Nucleus accumbens (tissue), 56 donors: Measurements from ENCODE around the gene PIEZO1.
"Not testable (repeated sequence)": the region's sequence is repeated elsewhere in the genome, so short reads cannot be mapped to it uniquely, and the experiment has no call there.

Source experiments
- DNase-seq, 56 donors: peaks; one replicate each; lab custom pipeline; 2025; lab: John Stamatoyannopoulos, UW

Gene PIEZO1

GRCh38 chr16:88784074-88784855 is 755 bp downstream of the PIEZO1 start:
- DNase-seq: peak in 14 of 56 donors; percentile 9 to 56 (median 21)

GRCh38 chr16:88783391-88784073 is 1.5 kb downstream of the PIEZO1 start:
- peak in 44 of 56 donors; percentile 9 to 79 (median 46) for DNase-seq

- peak in 20 of 56 donors; percentile 13 to 52 (median 32) for DNase-seq
These were observed 2.3 kb downstream of the PIEZO1 start for GRCh38 chr16:88782454-88783390.

GRCh38 chr16:88781140-88782077 is 3.6 kb downstream of the PIEZO1 start:
- peak in 3 of 56 donors; percentile 5 to 35 (median 15) for DNase-seq

GRCh38 chr16:88780142-88781062 is 4.6 kb downstream of the PIEZO1 start:
- no peak for DNase-seq

- DNase-seq: no peak
These were observed 5.4 kb downstream of the PIEZO1 start for GRCh38 chr16:88779406-88780141.

GRCh38 chr16:88778541-88779065 is 6.4 kb downstream of the PIEZO1 start:
- DNase-seq: no peak

- DNase-seq: no peak
These were observed 6.8 kb downstream of the PIEZO1 start for GRCh38 chr16:88778271-88778525.

GRCh38 chr16:88777471-88778270 is 7.3 kb downstream of the PIEZO1 start:
- peak in 1 of 56 donors; percentile 5 for DNase-seq

GRCh38 chr16:88775825-88776224 is 9.2 kb downstream of the PIEZO1 start:
- DNase-seq: no peak

- DNase-seq: no peak
These were observed 10.3 kb downstream of the PIEZO1 start for GRCh38 chr16:88774544-88775393.

- no peak for DNase-seq
These were observed 11.2 kb downstream of the PIEZO1 start for GRCh38 chr16:88773812-88774291.

GRCh38 chr16:88772871-88773811 is 11.9 kb downstream of the PIEZO1 start:
- peak in 19 of 56 donors; percentile 8 to 63 (median 23) for DNase-seq

GRCh38 chr16:88771781-88772180 is 13.2 kb downstream of the PIEZO1 start:
- not testable (repeated sequence) for DNase-seq
